ENCODE measurements around the gene GIGYF1. TPM values are rescaled to one million over a fixed set of nuclear protein-coding genes. Genes with fewer than 3 reads are reported as not detected.
"Not testable (repeated sequence)": the region's sequence is repeated elsewhere in the genome, so short reads cannot be mapped to it uniquely, and the experiment has no call there.

Gene GIGYF1, protein sequence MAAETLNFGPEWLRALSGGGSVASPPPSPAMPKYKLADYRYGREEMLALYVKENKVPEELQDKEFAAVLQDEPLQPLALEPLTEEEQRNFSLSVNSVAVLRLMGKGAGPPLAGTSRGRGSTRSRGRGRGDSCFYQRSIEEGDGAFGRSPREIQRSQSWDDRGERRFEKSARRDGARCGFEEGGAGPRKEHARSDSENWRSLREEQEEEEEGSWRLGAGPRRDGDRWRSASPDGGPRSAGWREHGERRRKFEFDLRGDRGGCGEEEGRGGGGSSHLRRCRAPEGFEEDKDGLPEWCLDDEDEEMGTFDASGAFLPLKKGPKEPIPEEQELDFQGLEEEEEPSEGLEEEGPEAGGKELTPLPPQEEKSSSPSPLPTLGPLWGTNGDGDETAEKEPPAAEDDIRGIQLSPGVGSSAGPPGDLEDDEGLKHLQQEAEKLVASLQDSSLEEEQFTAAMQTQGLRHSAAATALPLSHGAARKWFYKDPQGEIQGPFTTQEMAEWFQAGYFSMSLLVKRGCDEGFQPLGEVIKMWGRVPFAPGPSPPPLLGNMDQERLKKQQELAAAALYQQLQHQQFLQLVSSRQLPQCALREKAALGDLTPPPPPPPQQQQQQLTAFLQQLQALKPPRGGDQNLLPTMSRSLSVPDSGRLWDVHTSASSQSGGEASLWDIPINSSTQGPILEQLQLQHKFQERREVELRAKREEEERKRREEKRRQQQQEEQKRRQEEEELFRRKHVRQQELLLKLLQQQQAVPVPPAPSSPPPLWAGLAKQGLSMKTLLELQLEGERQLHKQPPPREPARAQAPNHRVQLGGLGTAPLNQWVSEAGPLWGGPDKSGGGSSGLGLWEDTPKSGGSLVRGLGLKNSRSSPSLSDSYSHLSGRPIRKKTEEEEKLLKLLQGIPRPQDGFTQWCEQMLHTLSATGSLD (N-terminal part only)
- 10 to 100 TPM; 23.1 to 25.8 TPM for total RNA-seq
- long read RNA-seq, donor 1, partial matches to known transcripts: 3 of 5 reads
- long read RNA-seq, donor 1, other reads (novel, unspliced or antisense): 2 of 5 reads
- long read RNA-seq, donor 2, partial matches to known transcripts: 3 of 9 reads
- long read RNA-seq, donor 2, other reads (novel, unspliced or antisense): 6 of 9 reads

DNA sequence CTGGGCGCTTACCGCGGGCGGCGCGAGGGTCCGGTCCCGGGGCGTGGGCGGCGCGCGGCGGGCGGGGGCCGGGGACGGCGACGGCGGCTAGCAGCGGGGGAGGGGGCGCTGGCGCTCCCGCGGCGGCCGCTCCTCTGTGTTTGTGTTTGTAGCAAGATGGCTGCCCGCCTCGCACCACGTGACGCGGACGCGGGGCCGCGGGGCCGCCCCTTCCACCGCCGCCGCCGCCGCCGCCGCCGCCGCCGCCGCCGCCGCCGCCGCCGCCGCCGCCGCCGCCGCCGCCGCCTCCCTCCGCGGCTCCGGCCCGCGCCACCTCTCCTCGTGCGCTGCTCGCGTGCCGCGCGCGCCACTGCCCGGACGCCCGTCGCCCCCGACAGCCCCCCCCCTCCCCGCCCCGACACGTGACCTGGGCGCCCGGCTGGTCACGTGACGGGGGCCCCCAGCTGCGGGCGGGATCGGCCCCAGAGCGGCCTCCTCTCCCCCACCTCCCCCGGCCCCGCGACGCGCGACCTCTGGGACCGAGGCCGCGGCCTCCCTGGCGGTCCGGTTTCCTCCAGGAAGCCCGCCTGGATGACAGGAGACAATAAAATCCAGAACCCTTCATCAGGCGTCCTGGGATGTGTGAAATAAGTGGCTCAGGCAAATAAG, at the start of gene GIGYF1:
Gene GIGYF1, minus strand, starts transcription at position 153 of the 648 bp plus-strand sequence. CDS start 6,012 bp downstream, outside the sequence.
- intact Hi-C loops (cut with DNase I): loop anchor here (5.0 kb wide), 3 partner anchors 92 to 212 kb away; partner anchors contain the start of genes NYAP1 (in 1 of the 2) and PCOLCE (in 1 of the 2)
- peak; percentile 92 for DNase-seq (ENCODE audit: low spot score)

DNA sequence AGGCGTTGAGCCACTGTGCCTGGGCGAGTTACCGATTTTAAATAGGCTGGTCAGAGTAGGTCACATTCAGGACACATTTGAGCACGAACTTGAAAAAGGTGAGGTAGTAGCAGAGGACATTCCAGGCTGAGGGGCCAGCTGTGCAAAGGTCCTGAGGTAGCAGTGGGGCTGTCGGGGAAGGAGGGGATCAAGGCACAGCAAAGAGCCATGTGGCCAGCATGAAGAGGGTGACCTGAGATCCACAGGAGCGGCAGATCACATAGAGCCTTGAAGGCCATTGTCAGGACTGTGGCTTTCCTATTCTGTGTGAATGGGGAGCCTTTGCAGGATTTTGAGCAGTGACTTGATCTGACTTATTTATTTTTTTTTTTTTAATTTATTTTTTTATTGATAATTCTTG, 45.9 kb upstream of the GIGYF1 start:
- intact Hi-C loops (cut with DNase I): no loop called here
- no peak for DNase-seq (ENCODE audit: low spot score)

DNA sequence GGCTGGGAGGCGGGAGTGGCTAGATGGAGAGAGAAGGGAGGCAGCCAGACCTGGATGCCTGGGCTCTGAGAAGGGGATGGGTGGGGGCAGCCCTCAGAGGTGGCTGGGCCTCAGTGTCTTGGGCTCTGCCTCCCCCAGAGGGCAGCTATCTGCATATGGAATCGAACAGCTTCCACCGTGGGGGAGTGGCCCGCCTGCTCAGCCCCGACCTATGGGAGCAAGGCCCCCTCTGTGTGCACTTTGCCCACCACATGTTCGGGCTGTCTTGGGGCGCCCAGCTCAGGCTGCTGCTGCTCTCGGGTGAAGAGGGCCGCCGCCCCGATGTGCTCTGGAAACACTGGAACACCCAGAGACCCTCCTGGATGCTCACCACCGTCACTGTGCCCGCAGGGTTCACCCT, 42.6 kb upstream of the GIGYF1 start:
- DNase-seq (ENCODE audit: low spot score): no peak
- intact Hi-C loops (cut with DNase I): no loop called here

DNA sequence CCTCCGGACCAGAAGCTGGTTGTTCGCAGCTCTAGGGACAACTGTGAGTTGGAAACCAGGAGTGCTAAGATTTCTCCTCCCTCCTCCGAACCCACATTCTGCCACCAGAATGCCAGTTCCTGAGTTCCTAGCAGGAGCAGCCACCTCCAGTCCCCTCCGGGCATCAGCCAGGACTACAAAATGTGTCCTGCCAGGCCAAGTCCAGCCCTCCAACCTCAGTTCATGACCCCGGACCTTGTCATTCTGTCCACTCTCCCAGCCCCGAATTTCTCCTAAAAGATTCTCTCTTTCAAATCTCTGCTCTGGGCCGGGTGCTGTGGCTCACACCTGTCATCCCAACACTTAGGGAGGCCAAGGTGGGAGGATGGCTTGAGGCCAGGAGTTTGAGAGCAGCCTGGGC, 41.7 kb upstream of the GIGYF1 start:
- no peak for DNase-seq (ENCODE audit: low spot score)
- intact Hi-C loops (cut with DNase I): no loop called here

DNA sequence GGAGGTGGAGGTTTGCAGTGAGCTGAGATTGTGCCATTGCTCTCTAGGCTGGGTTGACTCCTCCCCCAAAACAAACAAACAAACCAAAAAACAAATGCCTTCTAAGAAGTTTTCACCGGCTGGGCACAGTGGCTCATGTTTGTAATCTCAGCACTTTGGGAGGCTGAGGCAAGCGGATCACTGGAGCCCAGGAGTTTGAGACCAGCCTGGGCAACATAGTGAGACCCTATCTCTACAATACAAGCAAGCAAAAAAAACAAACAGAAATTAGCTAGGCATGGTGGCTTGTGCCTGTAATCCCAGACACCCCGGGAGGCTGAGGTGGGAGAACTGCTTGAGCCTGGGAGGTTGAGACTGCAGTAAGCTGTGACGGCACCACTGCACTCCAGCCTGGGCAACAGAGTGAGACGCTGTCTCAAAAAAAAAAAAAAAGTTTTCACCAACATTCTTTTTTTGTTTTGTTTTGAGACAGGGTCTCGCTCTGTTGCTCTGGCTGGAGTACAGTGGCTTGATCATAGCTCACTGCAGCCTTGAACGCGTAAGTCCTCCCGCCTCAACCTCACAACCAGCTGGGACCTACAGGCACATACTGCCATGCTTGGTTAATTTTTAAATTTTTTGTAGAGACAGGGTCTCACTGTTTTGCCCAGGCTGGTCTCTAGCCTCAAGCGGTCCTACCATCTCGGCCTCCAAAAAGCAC, 38.0 kb upstream of the GIGYF1 start:
- intact Hi-C loops (cut with DNase I): no loop called here
- DNase-seq (ENCODE audit: low spot score): no peak

DNA sequence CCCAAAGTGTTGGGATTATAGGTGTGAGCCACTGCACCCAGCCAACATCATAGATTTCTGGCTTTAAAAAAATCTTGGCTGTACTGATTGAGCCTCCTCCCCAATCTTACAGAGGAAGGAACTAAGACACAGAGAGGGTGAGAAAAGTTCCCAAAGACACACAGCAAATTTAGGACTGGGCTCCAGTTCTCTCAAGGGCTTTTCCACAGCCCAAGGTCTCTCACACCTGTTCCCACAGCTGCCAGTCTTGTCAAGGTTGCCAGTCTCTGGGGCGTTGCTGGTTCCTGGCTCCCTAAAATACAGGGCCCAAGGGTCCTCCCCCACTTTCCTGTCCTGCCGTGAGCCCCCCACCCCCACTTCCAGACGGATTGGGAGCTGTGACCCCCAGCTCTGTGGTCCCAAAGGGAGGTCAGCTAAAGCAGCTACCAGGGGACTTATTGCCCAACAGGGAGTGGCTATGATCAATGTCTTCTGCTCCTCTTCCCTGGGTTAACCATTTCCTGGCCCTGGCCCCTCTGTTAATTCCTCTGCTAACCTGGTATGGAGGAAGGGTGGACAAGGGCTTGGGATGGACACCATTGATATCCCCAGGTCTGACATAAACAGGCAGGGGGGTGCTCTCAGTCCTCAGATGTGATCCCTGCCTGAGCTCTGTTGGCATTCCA, 36.2 kb upstream of the GIGYF1 start:
- intact Hi-C loops (cut with DNase I): no loop called here
- DNase-seq (ENCODE audit: low spot score): no peak

DNA sequence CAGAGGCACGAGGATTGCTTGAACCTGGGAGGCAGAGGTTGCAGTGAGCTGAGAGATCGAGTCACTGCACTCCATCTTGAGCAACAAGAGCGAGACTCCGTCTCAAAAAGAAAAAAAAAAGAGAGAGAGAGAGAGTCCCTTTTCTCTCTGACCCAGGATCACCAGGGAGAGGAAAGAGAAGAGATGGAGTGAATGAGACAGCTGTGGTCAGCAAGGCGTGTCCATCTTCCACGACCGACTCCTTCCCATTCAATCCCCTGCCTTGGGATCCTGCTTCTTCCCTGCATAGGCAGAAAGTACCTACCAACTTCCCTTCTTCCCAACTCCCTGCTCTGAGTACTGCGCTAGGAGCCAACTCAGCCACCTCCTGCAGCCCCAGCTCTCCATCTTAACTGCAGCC, 34.1 kb upstream of the GIGYF1 start:
- intact Hi-C loops (cut with DNase I): loop anchor here in 1 of 2 donors (2.0 to 10.0 kb wide), 2 partner anchors 127 to 255 kb away; partner anchors contain the start of gene SLC12A9
- no peak for DNase-seq (ENCODE audit: low spot score)

DNA sequence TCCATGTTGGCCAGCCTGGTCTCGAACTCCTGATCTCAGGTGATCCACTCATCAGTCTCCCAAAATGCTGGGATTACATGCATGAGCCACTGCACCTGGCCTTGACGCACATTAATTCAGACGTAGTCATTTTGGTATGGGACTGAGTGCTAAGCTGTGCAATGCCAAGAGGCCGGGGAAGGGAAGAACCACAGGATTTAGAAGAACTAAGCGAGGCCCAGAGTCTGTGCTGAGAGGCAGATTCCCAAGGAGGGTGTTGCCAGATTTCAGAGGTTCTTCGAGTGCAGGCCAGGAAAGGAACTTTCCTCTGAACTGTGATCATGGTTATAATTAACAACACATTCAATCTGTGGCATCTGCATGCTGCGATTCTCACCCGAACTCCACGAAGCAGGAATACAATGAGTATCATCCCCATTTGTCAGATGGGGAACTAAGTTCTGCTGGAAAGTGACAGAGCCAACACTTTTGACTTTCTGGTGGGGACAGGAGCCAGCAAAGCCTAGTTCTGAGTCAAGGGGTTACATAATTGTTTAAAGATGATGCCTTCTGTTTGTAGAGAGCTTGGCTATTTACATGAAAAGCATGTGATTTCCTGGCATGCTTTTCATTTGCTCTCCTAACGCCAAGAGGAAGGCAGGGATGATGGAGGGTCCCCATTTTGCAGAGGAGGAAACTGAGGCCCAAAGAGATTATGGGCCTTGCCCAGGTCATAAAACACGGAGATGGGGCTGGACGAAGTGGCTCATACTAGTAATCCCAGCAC, 33.1 kb upstream of the GIGYF1 start:
- DNase-seq (ENCODE audit: low spot score): no peak
- intact Hi-C loops (cut with DNase I): loop anchor here in 1 of 2 donors (10.0 kb wide), 1 partner anchor 128 kb away; the partner anchor contains the start of gene SLC12A9

DNA sequence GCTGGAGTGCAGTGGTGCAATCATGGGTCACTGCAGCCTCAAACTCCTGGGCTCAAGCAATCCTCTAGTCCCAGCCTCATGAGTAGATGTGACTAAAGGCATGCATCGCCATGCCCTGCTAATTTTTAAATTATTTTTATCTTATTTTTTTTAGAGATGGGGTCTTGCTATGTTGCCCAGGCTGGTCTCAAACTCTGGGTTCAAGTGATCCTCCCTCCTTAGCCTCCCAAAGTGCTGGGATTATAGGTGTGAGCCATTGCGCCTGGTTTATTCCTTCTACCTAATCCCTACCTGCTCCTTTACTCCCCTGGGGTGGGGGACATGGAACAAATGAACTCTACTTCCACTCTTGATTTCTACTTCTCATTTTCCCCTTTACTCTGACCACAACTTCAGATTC, 30.3 kb upstream of the GIGYF1 start:
- intact Hi-C loops (cut with DNase I): loop anchor here in 1 of 2 donors (10.0 kb wide), 1 partner anchor 130 kb away; the partner anchor contains the start of gene SLC12A9
- DNase-seq (ENCODE audit: low spot score): not testable (repeated sequence)

DNA sequence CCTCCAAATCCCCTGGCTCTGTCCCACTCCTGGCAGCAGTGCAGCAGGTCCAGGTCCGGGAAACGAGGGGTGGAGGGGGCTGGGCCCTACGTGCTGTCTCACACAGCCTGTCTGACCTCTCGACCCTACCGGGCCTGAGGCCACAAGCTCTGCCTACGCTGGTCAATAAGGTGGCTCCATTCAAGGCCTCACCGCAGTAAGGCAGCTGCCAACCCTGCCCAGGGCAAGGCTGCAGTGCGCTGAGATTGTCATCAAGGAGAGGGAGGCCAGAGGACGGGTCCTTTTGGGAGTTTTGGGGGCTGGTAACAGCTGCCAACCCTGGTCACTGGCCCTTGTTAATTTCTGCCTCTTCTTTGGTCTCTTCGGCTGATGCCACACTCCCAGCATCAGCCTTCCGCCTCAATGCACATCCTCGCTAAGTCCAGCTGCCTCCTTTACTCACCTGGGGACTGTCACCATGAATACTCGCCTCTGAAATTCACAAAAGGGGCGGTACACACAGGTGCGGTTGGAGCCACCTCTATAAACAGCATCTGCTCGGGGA, 29.8 kb upstream of the GIGYF1 start:
- DNase-seq (ENCODE audit: low spot score): no peak
- intact Hi-C loops (cut with DNase I): loop anchor here in 1 of 2 donors (2.0 to 10.0 kb wide), 2 partner anchors 131 to 255 kb away; partner anchors contain the start of gene SLC12A9

DNA sequence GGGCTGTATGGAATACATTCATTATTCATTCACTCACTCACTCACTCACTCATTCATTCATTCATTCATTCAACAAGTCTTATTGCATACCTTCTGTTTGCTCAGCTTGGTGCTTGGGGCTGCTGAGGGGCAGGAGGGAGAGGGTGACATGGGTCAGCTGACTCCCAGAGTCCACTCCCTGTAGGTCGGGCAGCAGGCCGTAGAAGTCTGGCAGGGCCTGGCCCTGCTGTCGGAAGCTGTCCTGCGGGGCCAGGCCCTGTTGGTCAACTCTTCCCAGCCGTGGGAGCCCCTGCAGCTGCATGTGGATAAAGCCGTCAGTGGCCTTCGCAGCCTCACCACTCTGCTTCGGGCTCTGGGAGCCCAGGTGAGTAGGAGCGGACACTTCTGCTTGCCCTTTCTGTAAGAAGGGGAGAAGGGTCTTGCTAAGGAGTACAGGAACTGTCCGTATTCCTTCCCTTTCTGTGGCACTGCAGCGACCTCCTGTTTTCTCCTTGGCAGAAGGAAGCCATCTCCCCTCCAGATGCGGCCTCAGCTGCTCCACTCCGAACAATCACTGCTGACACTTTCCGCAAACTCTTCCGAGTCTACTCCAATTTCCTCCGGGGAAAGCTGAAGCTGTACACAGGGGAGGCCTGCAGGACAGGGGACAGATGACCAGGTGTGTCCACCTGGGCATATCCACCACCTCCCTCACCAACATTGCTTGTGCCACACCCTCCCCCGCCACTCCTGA, 28.6 kb upstream of the GIGYF1 start:
- intact Hi-C loops (cut with DNase I): loop anchor here in 1 of 2 donors (2.0 to 10.0 kb wide), 2 partner anchors 132 to 254 kb away; partner anchors contain the start of gene SLC12A9
- no peak for DNase-seq (ENCODE audit: low spot score)

DNA sequence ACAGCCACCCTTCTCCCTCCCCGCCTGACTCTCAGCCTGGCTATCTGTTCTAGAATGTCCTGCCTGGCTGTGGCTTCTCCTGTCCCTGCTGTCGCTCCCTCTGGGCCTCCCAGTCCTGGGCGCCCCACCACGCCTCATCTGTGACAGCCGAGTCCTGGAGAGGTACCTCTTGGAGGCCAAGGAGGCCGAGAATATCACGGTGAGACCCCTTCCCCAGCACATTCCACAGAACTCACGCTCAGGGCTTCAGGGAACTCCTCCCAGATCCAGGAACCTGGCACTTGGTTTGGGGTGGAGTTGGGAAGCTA, 27.4 kb upstream of the GIGYF1 start:
- intact Hi-C loops (cut with DNase I): loop anchor here in 1 of 2 donors (10.0 kb wide), 1 partner anchor 133 kb away; the partner anchor contains the start of gene SLC12A9
- DNase-seq (ENCODE audit: low spot score): no peak

DNA sequence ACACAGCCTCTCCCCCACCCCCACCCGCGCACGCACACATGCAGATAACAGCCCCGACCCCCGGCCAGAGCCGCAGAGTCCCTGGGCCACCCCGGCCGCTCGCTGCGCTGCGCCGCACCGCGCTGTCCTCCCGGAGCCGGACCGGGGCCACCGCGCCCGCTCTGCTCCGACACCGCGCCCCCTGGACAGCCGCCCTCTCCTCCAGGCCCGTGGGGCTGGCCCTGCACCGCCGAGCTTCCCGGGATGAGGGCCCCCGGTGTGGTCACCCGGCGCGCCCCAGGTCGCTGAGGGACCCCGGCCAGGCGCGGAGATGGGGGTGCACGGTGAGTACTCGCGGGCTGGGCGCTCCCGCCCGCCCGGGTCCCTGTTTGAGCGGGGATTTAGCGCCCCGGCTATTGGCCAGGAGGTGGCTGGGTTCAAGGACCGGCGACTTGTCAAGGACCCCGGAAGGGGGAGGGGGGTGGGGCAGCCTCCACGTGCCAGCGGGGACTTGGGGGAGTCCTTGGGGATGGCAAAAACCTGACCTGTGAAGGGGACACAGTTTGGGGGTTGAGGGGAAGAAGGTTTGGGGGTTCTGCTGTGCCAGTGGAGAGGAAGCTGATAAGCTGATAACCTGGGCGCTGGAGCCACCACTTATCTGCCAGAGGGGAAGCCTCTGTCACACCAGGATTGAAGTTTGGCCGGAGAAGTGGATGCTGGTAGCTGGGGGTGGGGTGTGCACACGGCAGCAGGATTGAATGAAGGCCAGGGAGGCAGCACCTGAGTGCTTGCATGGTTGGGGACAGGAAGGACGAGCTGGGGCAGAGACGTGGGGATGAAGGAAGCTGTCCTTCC, 26.8 kb upstream of the GIGYF1 start:
- no peak for DNase-seq (ENCODE audit: low spot score)
- intact Hi-C loops (cut with DNase I): loop anchor here in 1 of 2 donors (10.0 kb wide), 1 partner anchor 134 kb away; the partner anchor contains the start of gene SLC12A9

DNA sequence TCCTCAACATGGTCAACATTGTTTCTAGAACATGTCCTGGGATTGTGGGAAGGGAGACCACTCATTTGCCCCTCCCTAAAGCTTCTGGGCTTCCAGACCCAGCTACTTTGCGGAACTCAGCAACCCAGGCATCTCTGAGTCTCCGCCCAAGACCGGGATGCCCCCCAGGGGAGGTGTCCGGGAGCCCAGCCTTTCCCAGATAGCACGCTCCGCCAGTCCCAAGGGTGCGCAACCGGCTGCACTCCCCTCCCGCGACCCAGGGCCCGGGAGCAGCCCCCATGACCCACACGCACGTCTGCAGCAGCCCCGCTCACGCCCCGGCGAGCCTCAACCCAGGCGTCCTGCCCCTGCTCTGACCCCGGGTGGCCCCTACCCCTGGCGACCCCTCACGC, 26.2 kb upstream of the GIGYF1 start, which contains the start of gene EPO:
Gene EPO, plus strand, starts transcription at position 190 of the 392 bp plus-strand sequence. CDS start 513 bp downstream, outside the sequence.
- DNase-seq (ENCODE audit: low spot score): no peak
- intact Hi-C loops (cut with DNase I): loop anchor here in 1 of 2 donors (10.0 kb wide), 1 partner anchor 135 kb away; the partner anchor contains the start of gene SLC12A9
